ENCODE data around the gene ST8SIA4. TPM values are rescaled to one million over a fixed set of nuclear protein-coding genes. Genes with fewer than 3 reads are reported as not detected.
A peak's percentile ranks its signal among the peaks of the same experiment; 100 is the strongest.

Gene ST8SIA4
- total and polyA plus RNA-seq, 8 donors = 9.4 to 38.5 (median 11.2) TPM

DNA sequence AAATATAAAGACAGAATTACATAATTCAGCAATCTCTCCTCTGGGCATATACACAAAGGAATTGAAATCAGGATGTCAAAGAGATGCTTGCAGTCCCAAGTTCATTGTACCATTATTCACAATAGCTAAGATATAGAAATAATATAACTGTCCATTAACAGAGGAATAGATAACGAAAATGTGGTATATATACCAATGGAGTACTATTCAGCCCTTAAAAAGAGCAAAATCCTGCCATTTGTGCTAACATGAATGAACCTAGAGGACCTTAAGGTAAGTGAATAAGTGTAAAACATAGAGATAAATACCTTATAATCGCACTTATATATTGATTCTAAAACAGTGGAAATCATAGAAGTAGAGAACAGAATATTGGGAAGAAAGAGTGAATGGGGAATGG, 7.0 kb downstream of the ST8SIA4 start:
- ATAC-seq = no peak
- TF ChIP-seq, protein P1, sequence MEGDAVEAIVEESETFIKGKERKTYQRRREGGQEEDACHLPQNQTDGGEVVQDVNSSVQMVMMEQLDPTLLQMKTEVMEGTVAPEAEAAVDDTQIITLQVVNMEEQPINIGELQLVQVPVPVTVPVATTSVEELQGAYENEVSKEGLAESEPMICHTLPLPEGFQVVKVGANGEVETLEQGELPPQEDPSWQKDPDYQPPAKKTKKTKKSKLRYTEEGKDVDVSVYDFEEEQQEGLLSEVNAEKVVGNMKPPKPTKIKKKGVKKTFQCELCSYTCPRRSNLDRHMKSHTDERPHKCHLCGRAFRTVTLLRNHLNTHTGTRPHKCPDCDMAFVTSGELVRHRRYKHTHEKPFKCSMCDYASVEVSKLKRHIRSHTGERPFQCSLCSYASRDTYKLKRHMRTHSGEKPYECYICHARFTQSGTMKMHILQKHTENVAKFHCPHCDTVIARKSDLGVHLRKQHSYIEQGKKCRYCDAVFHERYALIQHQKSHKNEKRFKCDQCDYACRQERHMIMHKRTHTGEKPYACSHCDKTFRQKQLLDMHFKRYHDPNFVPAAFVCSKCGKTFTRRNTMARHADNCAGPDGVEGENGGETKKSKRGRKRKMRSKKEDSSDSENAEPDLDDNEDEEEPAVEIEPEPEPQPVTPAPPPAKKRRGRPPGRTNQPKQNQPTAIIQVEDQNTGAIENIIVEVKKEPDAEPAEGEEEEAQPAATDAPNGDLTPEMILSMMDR (IDR thresholded peaks at IDR 0.05) = no peak
- Histone ChIP-seq H3K9me3 (no peaks in the 10 kb centered on the region), H3K36me3 (no peaks in the 10 kb centered on the region), H3K4me3 (no peak overlapping the region), H3K27me3 (no peaks in the 10 kb centered on the region), H3K27ac (no peak overlapping the region), H3K4me1 (peaks cover 0 to 44% of the 10 kb centered on the region in 2 donors)
- no peak for DNase-seq
- intact Hi-C loops (cut with DNase I) = no loop called here

DNA sequence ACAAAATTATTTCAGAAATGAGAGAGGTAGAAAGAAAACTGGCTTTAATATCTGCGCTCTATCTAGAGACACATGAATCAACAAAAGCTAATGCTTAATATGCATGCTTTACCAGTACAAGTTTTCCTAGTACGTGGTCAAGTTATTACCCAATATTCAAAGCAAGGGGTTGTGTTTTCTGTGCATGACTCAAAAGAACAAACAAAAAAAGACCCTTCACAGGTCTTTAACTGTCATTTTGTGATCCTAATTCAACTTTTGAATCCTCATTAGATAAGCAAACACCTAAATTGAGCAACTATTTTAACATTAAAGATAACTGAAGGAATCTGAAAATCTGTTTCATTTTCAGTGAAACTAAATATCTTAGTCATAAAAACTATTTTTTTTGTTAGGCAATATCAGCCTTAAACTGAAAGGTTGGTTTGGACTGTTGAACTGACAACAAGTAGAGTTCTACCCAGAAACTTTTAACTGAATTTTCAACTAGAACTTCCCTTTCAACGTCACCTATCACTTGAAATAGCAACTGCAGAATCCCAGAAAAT, 12.5 kb downstream of the ST8SIA4 start:
- DNase-seq (peak in 2 of 4 donors; percentile 52 to 55), ATAC-seq (peak; percentile 87)
- no peaks in the 10 kb centered on the region for H3K9me3 ChIP-seq
- TF ChIP-seq, protein P1 (IDR thresholded peaks at IDR 0.05) = no peak
- intact Hi-C loops (cut with DNase I) = no loop called here
- H3K27me3 ChIP-seq = no peaks in the 10 kb centered on the region
- peaks cover 0 to 22% of the 10 kb centered on the region in 2 donors for H3K4me1 ChIP-seq
- H3K27ac ChIP-seq = peak overlapping the region; percentile 63 to 68
- peaks cover 0 to 3% of the 10 kb centered on the region in 2 donors for H3K36me3 ChIP-seq
- H3K4me3 ChIP-seq = peak overlapping the region in 1 of 2 donors; percentile 26

DNA sequence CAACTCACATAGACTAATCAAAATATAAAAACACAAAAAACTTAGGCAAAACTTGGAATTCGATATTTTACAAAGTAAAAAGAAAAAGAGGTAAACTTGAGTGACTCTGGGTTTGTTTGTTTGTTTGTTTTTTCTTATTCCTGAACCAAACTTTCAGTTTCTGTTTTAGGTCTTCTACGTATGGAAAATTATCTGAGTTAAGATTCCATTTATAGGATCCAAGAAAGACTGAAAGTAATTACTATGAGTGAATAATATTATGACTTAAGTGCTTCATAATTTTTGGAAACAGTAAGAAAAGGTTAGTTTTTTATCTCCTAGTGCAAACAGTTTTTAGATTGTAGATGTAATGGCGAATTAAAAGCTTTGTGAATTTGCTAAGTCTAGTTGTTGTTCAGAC, 13.2 kb downstream of the ST8SIA4 start:
- H3K4me3 ChIP-seq = peak overlapping the region in 1 of 2 donors; percentile 26
- H3K27me3 ChIP-seq = no peaks in the 10 kb centered on the region
- intact Hi-C loops (cut with DNase I) = no loop called here
- DNase-seq = peak in 1 of 4 donors; percentile 31
- no peaks in the 10 kb centered on the region for H3K9me3 ChIP-seq
- peak; percentile 27 for ATAC-seq
- peaks cover 0 to 22% of the 10 kb centered on the region in 2 donors for H3K4me1 ChIP-seq
- TF ChIP-seq, protein P1 (IDR thresholded peaks at IDR 0.05) = no peak
- peaks cover 0 to 3% of the 10 kb centered on the region in 2 donors for H3K36me3 ChIP-seq
- peak overlapping the region; percentile 63 to 68 for H3K27ac ChIP-seq

DNA sequence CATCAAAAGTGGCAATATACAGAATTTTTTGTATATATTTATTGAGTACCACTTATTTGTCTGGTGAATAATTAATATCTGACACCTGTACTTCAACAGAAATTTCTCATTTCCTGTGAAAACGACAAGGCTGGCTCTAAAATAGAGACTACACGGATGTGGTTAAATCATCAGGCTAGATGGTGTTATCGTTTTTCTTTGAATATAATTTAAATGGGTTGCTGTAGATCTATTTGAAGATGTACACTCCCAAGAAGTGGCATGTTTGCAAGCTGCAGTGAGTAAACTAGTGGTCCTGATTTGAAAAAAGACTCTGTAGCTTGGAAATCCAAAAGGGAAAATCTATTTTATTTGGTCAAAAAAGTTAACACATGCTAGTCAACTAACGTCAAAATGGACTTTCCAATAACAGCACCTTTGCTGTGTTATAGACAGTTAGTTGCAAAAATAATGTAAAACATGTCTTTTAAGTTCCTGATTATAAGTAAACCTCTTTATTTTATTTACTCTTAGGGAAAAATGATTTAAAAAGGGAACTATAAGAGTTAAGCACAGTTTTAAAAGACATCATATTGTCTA, 13.8 kb downstream of the ST8SIA4 start:
- peak overlapping the region; percentile 63 to 68 for H3K27ac ChIP-seq
- peak overlapping the region in 1 of 2 donors; percentile 26 for H3K4me3 ChIP-seq
- H3K27me3 ChIP-seq = no peaks in the 10 kb centered on the region
- intact Hi-C loops (cut with DNase I) = no loop called here
- ATAC-seq (no peak), DNase-seq (peak in 2 of 4 donors; percentile 13 to 16)
- peaks cover 0 to 22% of the 10 kb centered on the region in 2 donors for H3K4me1 ChIP-seq
- H3K9me3 ChIP-seq = no peaks in the 10 kb centered on the region
- peaks cover 0 to 3% of the 10 kb centered on the region in 2 donors for H3K36me3 ChIP-seq
- TF ChIP-seq, protein P1 (IDR thresholded peaks at IDR 0.05) = no peak

DNA sequence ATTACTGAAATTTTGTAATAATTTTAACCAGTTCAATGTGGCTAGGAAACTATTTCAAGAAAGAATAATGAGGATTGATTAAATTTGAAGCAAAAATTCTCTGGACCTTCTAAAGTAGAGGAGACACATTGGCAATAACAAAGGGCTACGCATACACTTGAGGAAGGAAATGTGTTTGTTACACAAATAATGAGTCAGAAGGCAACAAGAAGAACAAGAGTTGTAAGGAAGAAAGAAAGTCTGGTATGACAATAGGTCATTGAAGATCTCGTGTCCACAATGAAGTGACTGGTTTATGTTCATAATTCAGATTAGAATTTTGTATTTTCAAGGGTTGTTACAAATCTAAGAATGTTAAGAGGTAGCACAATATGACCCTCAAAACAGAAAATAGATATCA, 25.8 kb downstream of the ST8SIA4 start:
- TF ChIP-seq, protein P1 (IDR thresholded peaks at IDR 0.05) = no peak
- H3K27me3 ChIP-seq = no peaks in the 10 kb centered on the region
- H3K4me1 ChIP-seq = peaks cover 0 to 18% of the 10 kb centered on the region in 2 donors
- H3K4me3 ChIP-seq = no peak overlapping the region
- no peak for DNase-seq
- H3K27ac ChIP-seq = peak overlapping the region in 1 of 2 donors; percentile 67
- ATAC-seq = peak; percentile 49
- H3K36me3 ChIP-seq = peaks cover 0 to 4% of the 10 kb centered on the region in 2 donors
- peaks cover 0 to under 1% of the 10 kb centered on the region in 2 donors for H3K9me3 ChIP-seq
- intact Hi-C loops (cut with DNase I) = no loop called here

All from left lung (tissue), 10 donors.